Measurements from ENCODE around the gene FARS2. TPM values are rescaled to one million over a fixed set of nuclear protein-coding genes. Genes with fewer than 3 reads are reported as not detected.

FARS2 gene
- total and polyA plus RNA-seq, 2 donors (not counting 3 experiments of a cell fraction or from before 2014, with no cell fraction given): 20.2 to 20.5 TPM

GRCh38 chr6:5493806-5494205 lies 232.5 kb downstream of the FARS2 start:
- BruUV-seq (replicated peaks): no TSS peak
- no peaks in the 10 kb centered on the region for H3K36me3 ChIP-seq (ENCODE audit: control insufficient read depth in 2 of 2, extremely low read depth in 1 of 2, insufficient read depth in 2 of 2, low read length in 2 of 2)
- H3K79me2 ChIP-seq (ENCODE audit: control insufficient read depth, insufficient read depth, low read length): no peaks in the 10 kb centered on the region
- DNase-seq (ENCODE audit: low read depth, low spot score): no peak
- dilution Hi-C loops (cut with MboI; ENCODE audit: extremely low pct_ligation_motif_present, low sequenced_read_pairs): no loop called here
- H3K9me1 ChIP-seq (replicated peaks; ENCODE audit: control insufficient read depth, extremely low read depth, insufficient read depth, low read length): no peaks in the 10 kb centered on the region
- no peak overlapping the region for H3K4me3 ChIP-seq (replicated peaks in 1 of 3; ENCODE audit: insufficient read depth in 1 of 3, low read depth in 1 of 3, low read length in 3 of 3)
- H2AFZ ChIP-seq (ENCODE audit: low read depth, low read length): no peak overlapping the region
- no peak for FAIRE-seq
- POLR2A ChIA-PET: no interaction called here
- CTCF ChIA-PET: no interaction called here
- H3K4me2 ChIP-seq (ENCODE audit: insufficient read depth, low read length): no peak overlapping the region
- H3K4me1 ChIP-seq (ENCODE audit: control insufficient read depth, extremely low read depth, insufficient read depth, low read length): peaks cover 10% of the 10 kb centered on the region
- intact Hi-C loops (cut with micrococcal nuclease): no loop called here
- H3K9ac ChIP-seq (replicated peaks; ENCODE audit: extremely low read depth, insufficient read depth, low read length): no peak overlapping the region
- no peaks in the 10 kb centered on the region for H3K9me3 ChIP-seq (replicated peaks; ENCODE audit: control insufficient read depth, insufficient read depth, low read length)
- no peak overlapping the region for H3K27ac ChIP-seq (ENCODE audit: insufficient read depth, low read depth, low read length)
- no peaks in the 10 kb centered on the region for H3K27me3 ChIP-seq (ENCODE audit: control insufficient read depth in 2 of 2, insufficient read depth in 2 of 2, low read length in 2 of 2)
- TF ChIP-seq CTCF (IDR thresholded peaks at IDR 0.05; ENCODE audit: extremely low read depth in 1 of 2, insufficient read depth in 1 of 2, low read depth in 1 of 2, low read length in 2 of 2) (no peak), JUN (IDR thresholded peaks at IDR 0.05; ENCODE audit: borderline replicate concordance, insufficient read depth, insufficient read length, low read depth) (no peak), EZH2 (IDR thresholded peaks at IDR 0.05; ENCODE audit: borderline replicate concordance, low read depth, low read length, severe bottlenecking) (no peak), MAX (IDR thresholded peaks at IDR 0.05; ENCODE audit: insufficient read depth, insufficient read length) (no peak), FOS (IDR thresholded peaks at IDR 0.05; ENCODE audit: borderline replicate concordance, insufficient read depth, low read length) (no peak), POLR2AphosphoS5 (IDR thresholded peaks at IDR 0.05; ENCODE audit: insufficient read depth, low read depth, low read length) (no peak), GATA2 (IDR thresholded peaks at IDR 0.05; ENCODE audit: insufficient read depth, insufficient read length, low read depth, low read length) (no peak), MYC (IDR thresholded peaks at IDR 0.05; ENCODE audit: low read depth, low read length) (no peak), POLR2A (IDR thresholded peaks at IDR 0.05; ENCODE audit: low read depth, low read length) (no peak)
- H4K20me1 ChIP-seq (replicated peaks; ENCODE audit: control insufficient read depth, extremely low read depth, insufficient read depth, low read length): no peaks in the 10 kb centered on the region
